Measurements from ENCODE around the gene SPATA7. TPM values are rescaled to one million over a fixed set of nuclear protein-coding genes. Genes with fewer than 3 reads are reported as not detected.
A peak's percentile ranks its signal among the peaks of the same experiment; 100 is the strongest.

Gene SPATA7
- total and polyA plus RNA-seq, 7 donors = 2.1 to 9.7 (median 4.8) TPM

GRCh38 chr14:88421286-88421685 lies 35.8 kb downstream of the SPATA7 start:
- Histone ChIP-seq H3K4me1 (no peaks in the 10 kb centered on the region), H3K4me3 (no peak overlapping the region), H3K27me3 (ENCODE audit: insufficient read depth in 3 of 3, low read length in 2 of 3) (no peaks in the 10 kb centered on the region), H3K36me3 (ENCODE audit: insufficient read depth in 1 of 2, low read depth in 1 of 2) (peaks cover 0 to 20% of the 10 kb centered on the region in 2 donors), H3K9me3 (peaks cover 5% of the 10 kb centered on the region), H3K27ac (no peak overlapping the region)
- ATAC-seq (no peak), DNase-seq (no peak)
- 92 to 96% (median 93%) methylated on average over 4 of the region's 4 CpGs for WGBS, 3 donors
- intact Hi-C loops (cut with DNase I) = no loop called here
- no peak for TF ChIP-seq CTCF (IDR thresholded peaks at IDR 0.05)

GRCh38 chr14:88422047-88422446 lies 36.6 kb downstream of the SPATA7 start:
- H3K4me1 ChIP-seq = no peaks in the 10 kb centered on the region
- DNase-seq (no peak), ATAC-seq (peak in 2 of 4 donors; percentile 68 to 85)
- intact Hi-C loops (cut with DNase I) = no loop called here
- no peak for TF ChIP-seq CTCF (IDR thresholded peaks at IDR 0.05)
- H3K27me3 ChIP-seq (ENCODE audit: insufficient read depth in 3 of 3, low read length in 2 of 3) = no peaks in the 10 kb centered on the region
- H3K4me3 ChIP-seq = no peak overlapping the region
- H3K27ac ChIP-seq = no peak overlapping the region
- H3K36me3 ChIP-seq (ENCODE audit: insufficient read depth in 1 of 2, low read depth in 1 of 2) = peaks cover 0 to 16% of the 10 kb centered on the region in 2 donors
- peaks cover 5% of the 10 kb centered on the region for H3K9me3 ChIP-seq

GRCh38 chr14:88422919-88423650 lies 37.6 kb downstream of the SPATA7 start:
- Histone ChIP-seq H3K27me3 (ENCODE audit: insufficient read depth in 3 of 3, low read length in 2 of 3) (no peaks in the 10 kb centered on the region), H3K36me3 (ENCODE audit: insufficient read depth in 1 of 2, low read depth in 1 of 2) (peaks cover 0 to 14% of the 10 kb centered on the region in 2 donors), H3K4me1 (no peaks in the 10 kb centered on the region), H3K9me3 (peaks cover 5% of the 10 kb centered on the region), H3K27ac (no peak overlapping the region), H3K4me3 (no peak overlapping the region)
- no peak for DNase-seq
- ATAC-seq = no peak
- intact Hi-C loops (cut with DNase I) = no loop called here
- no peak for TF ChIP-seq CTCF (IDR thresholded peaks at IDR 0.05)
- WGBS, 3 donors = 77 to 85% (median 80%) methylated on average over 3 of the region's 3 CpGs

GRCh38 chr14:88424573-88424972 lies 39.1 kb downstream of the SPATA7 start:
- ATAC-seq (no peak), DNase-seq (no peak)
- Histone ChIP-seq H3K4me1 (no peaks in the 10 kb centered on the region), H3K27me3 (ENCODE audit: insufficient read depth in 3 of 3, low read length in 2 of 3) (no peaks in the 10 kb centered on the region), H3K27ac (no peak overlapping the region), H3K36me3 (ENCODE audit: insufficient read depth in 1 of 2, low read depth in 1 of 2) (peaks cover 0 to 14% of the 10 kb centered on the region in 2 donors), H3K9me3 (no peaks in the 10 kb centered on the region), H3K4me3 (no peak overlapping the region)
- intact Hi-C loops (cut with DNase I) = no loop called here
- TF ChIP-seq CTCF (IDR thresholded peaks at IDR 0.05) = no peak

DNA sequence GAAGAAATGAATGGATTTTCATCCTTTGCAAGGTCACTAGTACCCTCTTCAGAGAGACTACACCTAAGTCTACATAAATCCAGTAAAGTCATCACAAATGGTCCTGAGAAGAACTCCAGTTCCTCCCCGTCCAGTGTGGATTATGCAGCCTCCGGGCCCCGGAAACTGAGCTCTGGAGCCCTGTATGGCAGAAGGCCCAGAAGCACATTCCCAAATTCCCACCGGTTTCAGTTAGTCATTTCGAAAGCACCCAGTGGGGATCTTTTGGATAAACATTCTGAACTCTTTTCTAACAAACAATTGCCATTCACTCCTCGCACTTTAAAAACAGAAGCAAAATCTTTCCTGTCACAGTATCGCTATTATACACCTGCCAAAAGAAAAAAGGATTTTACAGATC lies 40.8 kb downstream of the SPATA7 start:
- H3K9me3 ChIP-seq = no peaks in the 10 kb centered on the region
- H3K36me3 ChIP-seq (ENCODE audit: insufficient read depth in 1 of 2, low read depth in 1 of 2) = peaks cover 0 to 15% of the 10 kb centered on the region in 2 donors
- TF ChIP-seq CTCF (IDR thresholded peaks at IDR 0.05) = no peak
- H3K4me1 ChIP-seq = no peaks in the 10 kb centered on the region
- intact Hi-C loops (cut with DNase I) = no loop called here
- WGBS, 3 donors = 72 to 76% (median 74%) methylated on average over 7 of the region's 7 CpGs
- DNase-seq = peak in 1 of 2 donors; percentile 49
- H3K4me3 ChIP-seq = no peak overlapping the region
- ATAC-seq = no peak
- H3K27me3 ChIP-seq (ENCODE audit: insufficient read depth in 3 of 3, low read length in 2 of 3) = no peaks in the 10 kb centered on the region
- no peak overlapping the region for H3K27ac ChIP-seq

Data from psoas muscle (tissue), 8 donors.